DMS153 treated with DMSO at 0.1 percent for 48 hours (cell line): ENCODE measurements around the gene ATG101.

ENCODE experiments used
- DNase-seq: peaks from one replicate; lab custom pipeline; 2025; ENCODE audit not compliant: unreplicated experiment; lab: John Stamatoyannopoulos, UW

ATG101 gene

DNA sequence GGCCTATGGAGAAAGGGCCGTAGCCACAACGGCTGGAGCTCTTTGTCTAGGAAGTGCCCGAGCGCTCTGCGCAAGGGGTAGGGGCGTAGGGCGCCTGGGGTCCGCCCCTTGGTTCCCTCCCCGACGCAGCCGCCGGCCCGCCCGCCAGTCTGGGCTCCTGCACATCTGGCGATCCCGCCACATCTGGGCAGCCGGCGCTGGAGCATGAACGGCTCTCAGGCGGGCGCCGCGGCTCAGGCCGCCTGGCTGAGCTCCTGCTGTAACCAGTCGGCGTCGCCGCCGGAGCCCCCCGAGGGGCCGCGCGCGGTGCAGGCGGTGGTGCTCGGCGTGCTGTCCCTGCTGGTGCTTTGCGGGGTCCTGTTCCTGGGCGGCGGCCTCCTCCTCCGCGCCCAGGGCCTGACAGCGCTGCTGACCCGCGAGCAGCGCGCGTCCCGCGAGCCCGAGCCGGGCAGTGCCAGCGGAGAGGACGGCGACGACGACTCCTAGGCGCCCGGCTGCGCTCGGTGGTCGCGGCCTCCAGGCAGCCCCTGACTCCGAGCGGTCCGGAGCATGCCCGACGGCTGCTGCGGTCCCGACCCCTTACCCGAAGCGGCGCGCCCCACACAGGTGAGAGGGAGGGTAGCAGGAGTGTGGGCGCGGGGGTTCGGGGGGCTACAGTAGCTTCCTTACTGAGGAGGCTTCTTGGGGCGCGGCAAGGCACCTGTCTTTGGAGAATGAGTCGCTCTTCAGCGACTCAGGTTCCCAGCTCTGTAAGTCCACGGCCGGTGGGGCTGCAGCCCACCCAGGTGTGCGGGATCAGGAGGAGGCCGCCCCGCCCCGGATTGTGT lies 10.0 kb downstream of the ATG101 start, which contains the start of gene SMIM41:
Gene SMIM41 (plus strand): TSS at position 129 of the 827 bp plus-strand sequence. CDS start 76 bp downstream, at position 205.
- DNase-seq: no peak

DNA sequence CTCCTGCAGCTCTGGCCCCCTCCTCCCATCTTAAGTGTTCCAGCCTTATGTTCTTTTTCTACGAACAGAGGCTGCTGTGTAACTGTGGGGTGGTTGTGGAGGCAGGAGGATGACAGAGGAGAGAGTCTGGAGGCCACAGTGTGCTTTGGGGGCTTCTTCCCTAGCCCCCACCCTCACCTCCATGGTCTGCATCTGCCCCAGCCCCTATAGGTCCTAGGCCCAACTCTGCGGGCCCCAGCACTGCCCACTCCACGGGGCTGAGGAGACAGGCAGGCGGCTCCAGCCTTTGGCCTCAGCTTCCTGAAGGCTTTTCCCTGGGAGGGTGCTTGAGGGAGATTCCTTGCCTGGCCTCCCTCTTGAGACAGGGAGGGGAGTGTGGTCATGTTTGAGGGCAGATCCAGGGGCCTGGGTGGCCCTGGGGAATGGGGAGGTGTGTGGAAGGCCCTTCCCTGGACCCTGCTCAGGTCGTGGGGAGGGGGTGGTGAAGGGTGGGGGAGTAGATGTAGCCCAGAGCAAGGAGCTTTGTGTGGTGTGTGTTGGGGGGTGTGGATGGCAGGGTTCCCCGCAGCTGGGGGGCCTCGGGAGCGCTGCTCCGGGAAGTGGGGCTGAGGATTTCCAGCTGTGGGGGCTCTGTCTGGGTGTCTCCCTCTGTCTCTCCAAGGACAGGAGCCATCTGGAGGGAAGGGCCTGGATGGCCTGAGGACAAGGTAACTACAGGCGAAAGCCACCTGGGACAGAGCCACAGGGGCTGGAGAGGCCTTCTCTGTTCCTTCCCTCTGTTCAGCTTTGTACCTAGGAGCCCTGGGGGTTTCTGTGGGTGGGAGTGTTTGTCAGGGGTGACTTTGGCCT lies 10.8 kb downstream of the ATG101 start:
- no peak for DNase-seq

- DNase-seq: no peak
Observed at GRCh38 chr12:52081263-52081733, 11.5 kb downstream of the ATG101 start.

GRCh38 chr12:52082026-52082668 lies 12.4 kb downstream of the ATG101 start:
- no peak for DNase-seq

DNA sequence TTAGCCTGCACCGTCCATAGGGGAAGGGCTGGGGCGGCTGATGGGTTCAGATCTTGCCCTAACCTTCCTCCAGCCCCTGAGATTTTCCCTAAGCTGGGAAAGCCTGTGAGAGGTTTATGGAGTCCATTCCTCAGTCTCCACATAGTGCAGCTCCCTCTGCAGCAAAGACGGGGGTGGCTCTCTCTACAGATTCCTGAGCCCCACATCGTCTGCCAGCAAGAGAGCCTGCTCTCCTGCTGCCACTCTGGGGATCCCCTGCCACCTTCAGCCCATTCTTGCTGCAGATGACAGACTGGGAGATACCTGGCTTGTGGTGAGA lies 12.8 kb downstream of the ATG101 start:
- DNase-seq: no peak

DNA sequence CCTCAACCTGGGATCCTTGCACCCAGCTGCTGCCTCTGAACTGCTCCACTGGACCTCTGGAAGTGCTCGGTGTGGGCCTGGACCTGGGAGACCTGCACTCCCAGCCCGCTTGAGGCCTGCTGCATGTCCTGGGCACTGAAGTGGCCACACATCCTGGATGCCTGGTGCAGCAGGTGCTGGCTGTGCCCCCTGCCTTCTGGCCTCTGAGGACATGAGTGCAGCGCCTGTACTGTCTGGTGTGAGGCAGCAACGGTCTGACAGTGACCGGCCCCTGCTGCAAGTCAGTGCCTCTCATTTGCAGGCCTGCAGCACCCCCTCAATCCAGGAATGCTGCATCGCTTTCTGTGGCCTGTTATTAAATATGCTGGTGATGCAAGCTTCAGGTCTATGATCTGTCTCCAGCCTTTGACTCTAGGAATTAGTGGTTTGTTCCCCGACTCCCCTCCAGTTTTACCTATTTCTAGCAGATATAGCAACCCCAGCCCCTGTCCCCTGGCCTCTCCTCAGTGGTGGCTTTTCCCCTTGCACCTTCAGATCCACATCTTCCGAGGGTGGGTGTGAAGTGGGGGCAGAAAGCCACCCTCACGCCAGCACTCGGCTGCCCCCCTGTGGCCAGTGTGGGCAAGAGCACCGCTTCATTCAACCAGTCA lies 13.3 kb downstream of the ATG101 start:
- DNase-seq: peak; percentile 29

- no peak for DNase-seq
Observed at GRCh38 chr12:52083638-52083996, 13.8 kb downstream of the ATG101 start.

DNA sequence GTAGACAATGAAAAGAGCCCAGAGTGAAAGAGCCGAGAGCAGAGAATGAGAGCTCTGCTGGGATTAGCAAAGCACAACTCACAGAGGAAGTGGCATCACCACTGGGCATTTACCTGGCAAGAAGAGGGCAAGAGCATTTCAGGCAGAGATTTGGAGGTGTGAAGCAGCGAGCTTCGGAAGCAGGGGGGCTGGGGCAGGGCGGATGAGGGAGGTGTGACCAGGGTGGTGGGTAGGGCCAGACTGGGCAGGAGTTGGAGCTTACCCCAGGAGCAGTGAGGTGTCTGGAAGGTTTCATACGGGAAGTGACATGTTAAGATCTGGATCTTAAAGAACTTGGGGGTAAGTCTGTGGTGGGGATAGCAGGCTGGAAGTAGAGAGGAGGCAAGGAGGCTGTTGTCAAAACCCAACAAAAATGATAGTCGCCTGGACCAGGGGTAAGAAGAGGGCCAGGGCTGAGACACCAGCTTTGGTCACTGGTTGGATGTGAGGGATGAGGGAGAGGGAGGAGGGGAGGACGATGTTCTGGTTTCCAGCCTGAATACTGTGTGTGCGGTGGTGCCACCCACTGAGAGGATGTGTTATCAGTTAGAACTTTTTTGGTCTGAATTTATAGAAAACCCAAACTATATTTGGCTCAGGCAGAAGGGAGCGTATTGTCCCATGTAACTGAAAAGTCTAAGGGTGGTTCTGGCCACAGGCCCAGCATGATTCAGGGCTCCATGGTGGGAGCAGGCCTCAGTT lies 14.9 kb downstream of the ATG101 start:
- DNase-seq: no peak

DNA sequence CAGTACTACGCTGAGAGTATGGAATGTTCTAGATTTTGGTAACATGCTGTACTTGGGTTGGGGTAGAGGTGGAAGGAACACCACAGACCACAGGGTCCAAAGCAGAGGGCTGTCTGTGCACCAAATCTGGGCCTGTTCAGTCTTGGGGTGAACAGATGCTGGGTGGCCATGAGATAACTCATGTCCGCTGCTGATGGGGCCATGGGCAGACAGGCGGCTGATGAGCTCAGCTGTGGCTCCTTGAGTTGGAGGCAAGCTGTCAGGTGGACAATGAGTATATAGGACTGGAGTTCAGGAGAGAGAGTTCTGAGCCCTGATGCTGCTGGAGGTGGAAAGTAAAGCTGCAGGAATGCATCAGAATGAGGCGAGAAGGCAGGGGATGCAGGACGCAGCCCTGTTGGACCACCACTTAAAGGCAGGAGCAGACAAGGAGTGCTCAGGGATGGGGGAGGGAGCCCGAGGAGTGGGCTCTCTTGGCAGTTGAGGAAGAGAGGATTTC lies 16.0 kb downstream of the ATG101 start:
- no peak for DNase-seq

- no peak for DNase-seq
Observed at GRCh38 chr12:52086366-52086765, 16.6 kb downstream of the ATG101 start.

DNA sequence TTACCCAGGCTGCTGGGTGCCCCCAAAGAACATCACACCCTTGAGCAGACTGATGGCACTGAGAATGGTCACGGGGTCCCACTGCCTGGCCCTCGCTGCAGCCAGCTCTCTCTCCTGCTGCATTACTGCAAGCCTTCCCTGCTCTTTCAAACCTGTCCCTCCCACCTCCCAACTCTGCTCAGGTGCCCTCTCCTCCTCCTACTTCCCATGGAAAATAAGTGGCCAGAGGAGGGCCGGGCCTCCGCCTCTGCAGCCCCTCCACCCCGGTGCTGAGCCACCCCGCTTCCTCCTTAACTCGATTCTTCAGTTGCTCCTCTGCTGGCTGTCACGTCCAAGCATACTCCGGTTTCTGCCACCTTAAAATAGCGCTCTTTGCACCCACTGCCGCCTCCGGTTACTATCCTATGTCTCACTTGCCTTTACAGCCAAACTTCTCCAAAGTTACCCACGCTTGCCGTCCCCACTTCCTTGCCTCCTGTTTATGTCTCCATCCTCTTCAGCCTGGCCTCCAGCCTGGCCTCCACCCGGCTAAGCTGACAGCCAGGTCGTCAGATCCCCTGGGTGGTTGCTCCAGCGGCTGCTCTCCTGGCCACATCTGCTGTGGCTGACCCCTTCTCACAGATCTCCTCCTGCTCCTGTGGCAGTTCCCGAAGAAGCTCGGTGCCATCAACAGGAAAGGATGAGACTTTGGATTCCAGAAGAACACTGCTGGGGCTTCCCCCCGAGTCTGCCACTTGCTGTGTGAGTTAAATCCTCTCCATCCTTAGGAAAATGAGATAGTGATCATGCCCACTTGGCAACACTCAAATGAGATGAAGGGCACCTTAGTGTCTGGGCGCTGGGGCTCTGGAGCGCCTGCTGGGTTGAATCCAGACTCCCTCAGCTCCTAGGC lies 17.4 kb downstream of the ATG101 start:
- DNase-seq: no peak

GRCh38 chr12:52087961-52088820 lies 18.4 kb downstream of the ATG101 start:
- no peak for DNase-seq

DNA sequence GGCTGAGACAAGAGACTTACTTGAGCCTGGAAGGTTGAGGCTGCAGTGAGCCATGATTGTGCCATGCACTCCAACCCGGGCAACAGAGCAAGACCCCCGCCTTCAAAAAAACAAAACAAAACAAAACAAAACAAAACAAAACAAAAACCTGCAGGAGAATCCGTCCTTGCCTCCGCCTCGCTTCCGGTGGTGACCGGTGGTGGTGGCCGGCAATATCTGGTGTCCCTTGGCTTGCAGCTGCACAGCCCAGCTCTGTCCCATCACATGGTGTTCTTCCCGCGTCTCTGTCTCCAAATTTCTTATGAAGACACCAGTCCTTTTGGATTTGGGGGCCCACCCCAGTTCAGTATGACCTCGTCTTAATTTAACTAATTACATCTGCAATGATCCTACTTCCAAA lies 19.7 kb downstream of the ATG101 start:
- no peak for DNase-seq

DNA sequence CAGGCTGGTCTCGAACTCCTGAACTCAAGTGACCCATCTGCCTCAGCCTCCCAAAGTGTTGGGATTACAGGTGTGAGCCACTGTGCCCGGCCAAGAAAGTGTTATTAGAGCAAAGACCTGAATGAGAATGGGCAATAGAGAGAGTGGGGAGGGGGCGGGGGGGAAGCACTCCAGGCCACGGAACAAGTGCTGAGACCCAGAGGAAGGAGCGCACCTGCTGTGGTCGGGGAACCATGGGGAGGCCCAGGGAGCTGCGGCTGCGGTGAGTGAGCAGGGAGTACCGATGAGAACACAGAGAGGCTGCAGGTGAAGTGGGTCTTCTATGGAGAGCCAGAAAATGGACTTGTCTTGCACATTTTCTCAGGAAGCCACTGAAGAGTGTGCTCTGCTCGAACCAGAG lies 20.5 kb downstream of the ATG101 start:
- DNase-seq: no peak

GRCh38 chr12:52091061-52091460 lies 21.3 kb downstream of the ATG101 start:
- no peak for DNase-seq

DNA sequence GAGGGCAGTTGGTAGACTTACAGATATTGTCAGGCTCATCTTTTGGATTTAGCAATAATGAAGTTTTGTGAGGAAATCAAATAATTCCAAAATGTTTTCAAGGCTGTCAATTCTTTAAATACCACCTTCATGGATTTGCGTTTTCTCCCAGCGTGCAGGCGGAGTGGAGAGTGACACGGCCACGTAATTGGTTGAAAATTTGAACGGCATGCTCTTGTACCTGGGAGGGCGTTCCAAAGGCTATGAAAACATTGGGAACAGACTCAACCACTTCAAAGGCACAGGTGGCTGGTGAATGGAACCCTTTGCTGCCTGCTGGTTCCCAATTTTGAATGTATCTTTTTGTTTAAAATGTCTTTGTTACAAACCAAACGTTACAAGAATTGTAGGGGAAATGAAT lies 22.1 kb downstream of the ATG101 start:
- peak; percentile 24 for DNase-seq

DNA sequence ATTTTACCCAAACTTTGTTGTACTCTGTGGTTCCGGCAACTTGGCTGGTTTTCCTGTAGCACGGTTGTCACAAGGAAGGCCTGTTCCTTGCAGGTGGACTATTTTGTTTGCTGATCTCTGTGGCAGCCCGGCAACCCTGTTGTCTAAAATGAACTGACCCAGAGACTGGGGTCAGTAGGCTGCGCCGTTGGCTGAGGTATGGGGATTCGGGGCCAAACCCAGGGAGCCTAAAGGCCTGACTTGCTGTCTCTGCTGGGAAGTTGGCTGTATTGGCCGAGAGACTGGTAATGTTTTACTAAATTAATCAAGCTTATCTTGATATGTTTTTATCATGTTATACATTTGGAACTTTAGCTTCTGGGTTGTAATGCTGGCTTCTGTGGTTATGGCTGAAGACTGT lies 23.6 kb downstream of the ATG101 start:
- DNase-seq: no peak

DNA sequence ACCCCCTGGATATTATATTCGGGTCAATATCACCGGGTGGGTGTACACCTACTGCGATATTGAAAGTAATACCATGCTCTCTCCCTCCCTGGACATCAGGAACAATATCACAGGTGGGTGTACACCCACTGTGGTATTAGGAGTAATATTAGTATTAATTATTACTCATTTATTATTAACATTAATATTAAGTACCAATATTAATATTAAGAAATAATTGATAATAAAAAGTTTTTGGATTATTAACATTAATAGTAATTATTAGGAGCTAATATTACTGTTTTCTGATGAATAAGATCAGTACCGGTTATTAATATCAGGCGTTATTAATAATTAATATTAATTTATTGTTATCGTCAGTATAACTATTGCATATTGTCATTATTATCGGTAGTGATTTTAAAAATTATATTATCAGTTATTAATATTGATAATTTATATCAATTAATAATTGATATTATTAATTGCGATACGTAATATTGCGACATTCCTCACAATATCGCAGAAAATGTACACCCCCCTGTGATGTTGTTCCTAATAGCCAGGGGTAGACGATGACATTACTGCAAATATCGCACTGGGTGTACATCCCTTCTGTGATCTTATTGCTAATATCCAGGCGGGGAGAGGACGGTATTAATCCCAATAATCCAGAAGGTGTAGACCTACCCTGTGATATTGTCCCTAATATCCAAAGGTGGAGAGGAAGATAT lies 26.7 kb downstream of the ATG101 start:
- DNase-seq: no peak
